WTC11 (cell line): Measurements from ENCODE around the gene ARSJ. TPM values are rescaled to one million over a fixed set of nuclear protein-coding genes. Genes with fewer than 3 reads are reported as not detected.

Experiments
- ATAC-seq: fragments of 200-7000 bp; cut with Tn5 transposase; 2 replicates; pipeline ENCODE4 v1.10.0; 2021; ENCODE audit warnings: mild to moderate bottlenecking, moderate library complexity
- CTCF ChIA-PET: fragments of 300-600 bp; sonication (Branson Sonifier 250); formaldehyde crosslinking; loops from one replicate; lab custom pipeline; 2021; ENCODE audit warnings: antibody characterized with exemption; lab: Charles Lee
- POLR2A ChIA-PET: fragments of 350-600 bp; sonication (Branson Sonifier 250); formaldehyde crosslinking; loops from one replicate; lab custom pipeline; 2021; ENCODE audit warnings: antibody characterized with exemption; lab: Charles Lee
- DNase-seq: peaks from one replicate; pipeline ENCODE4 v3.0.0; 2021; ENCODE audit warnings: low spot score
- H3K27ac Mint-ChIP-seq: 2 replicates; pipeline ENCODE4 v1.8.0; 2021; ENCODE audit warnings: mixed read lengths
- H3K27me3 Mint-ChIP-seq: 2 replicates; pipeline ENCODE4 v1.8.0; 2021; ENCODE audit warnings: low read depth, mild to moderate bottlenecking, moderate library complexity, mixed read lengths
- H3K36me3 Mint-ChIP-seq: 2 replicates; pipeline ENCODE4 v1.8.0; 2021; ENCODE audit warnings: mixed read lengths
- H3K4me1 Mint-ChIP-seq: 2 replicates; pipeline ENCODE4 v1.8.0; 2022; ENCODE audit warnings: mixed read lengths
- H3K4me3 Mint-ChIP-seq: 2 replicates; pipeline ENCODE4 v1.8.0; 2021; ENCODE audit warnings: mild to moderate bottlenecking, moderate library complexity, mixed read lengths
- H3K9me3 Mint-ChIP-seq: 2 replicates; pipeline ENCODE4 v1.8.0; 2021; ENCODE audit warnings: mixed read lengths
- AFF4 ChIP-seq: sonication (generic); formaldehyde crosslinking; IDR thresholded peaks from 2 replicates; pipeline ENCODE4 v1.8.1; 2023; ENCODE audit warnings: mild to moderate bottlenecking, missing genetic modification reagents, borderline replicate concordance
- ATF3 ChIP-seq: sonication (generic); formaldehyde crosslinking; conservative IDR thresholded peaks from 2 replicates; pipeline ENCODE4 v1.8.1; 2022; ENCODE audit warnings: mild to moderate bottlenecking, missing genetic modification reagents
- CREB1 ChIP-seq: sonication (generic); formaldehyde crosslinking; IDR thresholded peaks from 2 replicates; pipeline ENCODE4 v1.8.0; 2023; ENCODE audit warnings: mild to moderate bottlenecking, missing genetic modification reagents
- ELF4 ChIP-seq: sonication (generic); formaldehyde crosslinking; IDR thresholded peaks from 2 replicates; pipeline ENCODE4 v1.8.1; 2022; ENCODE audit warnings: low read depth, mild to moderate bottlenecking, moderate library complexity, missing genetic modification reagents
- ETV6 ChIP-seq: sonication (generic); formaldehyde crosslinking; IDR thresholded peaks from 2 replicates; pipeline ENCODE4 v1.8.1; 2022; ENCODE audit warnings: mild to moderate bottlenecking, missing genetic modification reagents
- GABPB1 ChIP-seq: sonication (generic); formaldehyde crosslinking; IDR thresholded peaks from 2 replicates; pipeline ENCODE4 v1.8.1; 2023; ENCODE audit warnings: mild to moderate bottlenecking, missing genetic modification reagents
- GTF2I ChIP-seq: fragments of 250-450 bp; sonication (Bioruptor Pico); conservative IDR thresholded peaks from 2 replicates; pipeline ENCODE4 v1.4.0; 2021; ENCODE audit warnings: mild to moderate bottlenecking
- HMGA2 ChIP-seq: fragments of 250-450 bp; sonication (Bioruptor Pico); IDR thresholded peaks from 2 replicates; pipeline ENCODE4 v1.4.0; 2021; ENCODE audit warnings: mild to moderate bottlenecking, moderate library complexity
- IRF1 ChIP-seq: sonication (generic); formaldehyde crosslinking; IDR thresholded peaks from 2 replicates; pipeline ENCODE4 v1.8.0; 2023; ENCODE audit warnings: missing genetic modification reagents
- IRF2 ChIP-seq: sonication (generic); formaldehyde crosslinking; IDR thresholded peaks from 2 replicates; pipeline ENCODE4 v1.8.0; 2022; ENCODE audit warnings: low read depth, missing genetic modification reagents, borderline replicate concordance
- JAZF1 ChIP-seq: fragments of 250-450 bp; sonication (Bioruptor Pico); IDR thresholded peaks from 2 replicates; pipeline ENCODE4 v1.9.0; 2021; ENCODE audit warnings: moderate library complexity, mild to moderate bottlenecking, inconsistent platforms
- JUN ChIP-seq: sonication (generic); formaldehyde crosslinking; IDR thresholded peaks from 2 replicates; pipeline ENCODE4 v1.8.0; 2023; ENCODE audit warnings: mild to moderate bottlenecking, missing genetic modification reagents
- MYBL2 ChIP-seq: sonication (generic); formaldehyde crosslinking; IDR thresholded peaks from 2 replicates; pipeline ENCODE4 v1.8.1; 2023; ENCODE audit warnings: mild to moderate bottlenecking, moderate library complexity, missing genetic modification reagents
- NR2C2 ChIP-seq: sonication (generic); formaldehyde crosslinking; IDR thresholded peaks from 2 replicates; pipeline ENCODE4 v1.8.0; 2022; ENCODE audit warnings: mild to moderate bottlenecking, missing genetic modification reagents
- OVOL2 ChIP-seq: fragments of 250-450 bp; sonication (Bioruptor Pico); IDR thresholded peaks from 2 replicates; pipeline ENCODE4 v1.9.0; 2021; ENCODE audit warnings: mild to moderate bottlenecking, borderline replicate concordance
- TEAD4 ChIP-seq: sonication (generic); formaldehyde crosslinking; IDR thresholded peaks from 2 replicates; pipeline ENCODE4 v1.8.0; 2022; ENCODE audit warnings: mild to moderate bottlenecking, missing genetic modification reagents
- ZMAT4 ChIP-seq: fragments of 250-450 bp; sonication (Bioruptor Pico); IDR thresholded peaks from 2 replicates; pipeline ENCODE4 v1.9.0; 2021; ENCODE audit warnings: mild to moderate bottlenecking
- ZNF138 ChIP-seq: sonication (generic); formaldehyde crosslinking; conservative IDR thresholded peaks from 2 replicates; pipeline ENCODE4 v1.8.1; 2022; ENCODE audit warnings: mild to moderate bottlenecking, moderate library complexity, missing genetic modification reagents
- ZNF232 ChIP-seq: sonication (generic); formaldehyde crosslinking; IDR thresholded peaks from 2 replicates; pipeline ENCODE4 v1.8.0; 2022; ENCODE audit warnings: mild to moderate bottlenecking, missing genetic modification reagents
- ZNF281 ChIP-seq: sonication (generic); formaldehyde crosslinking; IDR thresholded peaks from 2 replicates; pipeline ENCODE4 v1.8.0; 2023; ENCODE audit warnings: mild to moderate bottlenecking, missing genetic modification reagents
- ZNF425 ChIP-seq: fragments of 250-450 bp; sonication (Bioruptor Pico); conservative IDR thresholded peaks from 2 replicates; pipeline ENCODE4 v1.9.0; 2021; ENCODE audit warnings: mild to moderate bottlenecking
- ZNF671 ChIP-seq: fragments of 250-450 bp; sonication (Bioruptor Pico); IDR thresholded peaks from 2 replicates; pipeline ENCODE4 v1.8.0; 2021; ENCODE audit warnings: mild to moderate bottlenecking
- total RNA-seq: library from RNA; stranded (reverse); gene quantifications from 3 replicates; pipeline ENCODE4 v1.2.3, GENCODE V29; 2021
- TF ChIP-seq, protein P1 (sequence below): sonication (generic); formaldehyde crosslinking; IDR thresholded peaks from 2 replicates; pipeline ENCODE4 v1.8.1; 2023; ENCODE audit warnings: mild to moderate bottlenecking, missing genetic modification reagents
- TF ChIP-seq, protein P2 (sequence below): sonication (generic); formaldehyde crosslinking; IDR thresholded peaks from 2 replicates; pipeline ENCODE4 v1.8.0; 2022; ENCODE audit warnings: mild to moderate bottlenecking, missing genetic modification reagents

The ARSJ gene
- total RNA-seq, 1 experiment from 2014 or later, result 6.6 TPM

- CTCF ChIA-PET, result no interaction called here
- Mint-ChIP-seq H3K4me1 (peaks cover 22% of the 10 kb centered on the region), H3K27ac (no peak overlapping the region), H3K27me3 (no peaks in the 10 kb centered on the region), H3K4me3 (no peak overlapping the region), H3K9me3 (peaks cover under 1% of the 10 kb centered on the region; the same call in 1 of the 2 replicates), H3K36me3 (no peaks in the 10 kb centered on the region; the same call in 1 of the 2 replicates)
- TF ChIP-seq ATF3 (CRISPR knock-in tag), result no peak
- TF ChIP-seq NR2C2, result no peak
- no peak for TF ChIP-seq GTF2I
- no peak for TF ChIP-seq ZNF138
- TF ChIP-seq CREB1 (CRISPR knock-in tag), result no peak
- no peak for TF ChIP-seq ZNF232 (CRISPR knock-in tag)
- no peak for TF ChIP-seq HMGA2 (CRISPR knock-in tag)
- TF ChIP-seq ZNF281, result no peak
- TF ChIP-seq GABPB1 (CRISPR knock-in tag), result no peak
- no peak for TF ChIP-seq TEAD4 (CRISPR knock-in tag)
- TF ChIP-seq OVOL2 (CRISPR knock-in tag), result no peak
- TF ChIP-seq ELF4 (CRISPR knock-in tag), result no peak
- no peak for TF ChIP-seq ETV6
- TF ChIP-seq JUN (CRISPR knock-in tag), result no peak
- no peak for TF ChIP-seq MYBL2
- no peak for TF ChIP-seq ZNF425 (CRISPR knock-in tag)
- TF ChIP-seq AFF4 (CRISPR knock-in tag), result no peak
- DNase-seq (no peak), ATAC-seq (no peak)
- POLR2A ChIA-PET, result no interaction called here
Observed at GRCh38 chr4:113957956-113958355, 21.5 kb downstream of the ARSJ start.

- peaks cover 16% of the 10 kb centered on the region for H3K4me1 Mint-ChIP-seq
- no peaks in the 10 kb centered on the region for H3K9me3 Mint-ChIP-seq
- DNase-seq (no peak), ATAC-seq (no peak)
- no peak overlapping the region for H3K27ac Mint-ChIP-seq
- H3K36me3 Mint-ChIP-seq, result no peaks in the 10 kb centered on the region
- H3K4me3 Mint-ChIP-seq, result no peak overlapping the region
- ChIA-PET CTCF (no interaction called here), POLR2A (no interaction called here)
- no peaks in the 10 kb centered on the region for H3K27me3 Mint-ChIP-seq
- no peak for TF ChIP-seq ZNF232 (CRISPR knock-in tag)
- no peak for TF ChIP-seq IRF2 (CRISPR knock-in tag)
- no peak for TF ChIP-seq IRF1 (CRISPR knock-in tag)
- no peak for TF ChIP-seq ZMAT4 (CRISPR knock-in tag)
- TF ChIP-seq, protein P1, sequence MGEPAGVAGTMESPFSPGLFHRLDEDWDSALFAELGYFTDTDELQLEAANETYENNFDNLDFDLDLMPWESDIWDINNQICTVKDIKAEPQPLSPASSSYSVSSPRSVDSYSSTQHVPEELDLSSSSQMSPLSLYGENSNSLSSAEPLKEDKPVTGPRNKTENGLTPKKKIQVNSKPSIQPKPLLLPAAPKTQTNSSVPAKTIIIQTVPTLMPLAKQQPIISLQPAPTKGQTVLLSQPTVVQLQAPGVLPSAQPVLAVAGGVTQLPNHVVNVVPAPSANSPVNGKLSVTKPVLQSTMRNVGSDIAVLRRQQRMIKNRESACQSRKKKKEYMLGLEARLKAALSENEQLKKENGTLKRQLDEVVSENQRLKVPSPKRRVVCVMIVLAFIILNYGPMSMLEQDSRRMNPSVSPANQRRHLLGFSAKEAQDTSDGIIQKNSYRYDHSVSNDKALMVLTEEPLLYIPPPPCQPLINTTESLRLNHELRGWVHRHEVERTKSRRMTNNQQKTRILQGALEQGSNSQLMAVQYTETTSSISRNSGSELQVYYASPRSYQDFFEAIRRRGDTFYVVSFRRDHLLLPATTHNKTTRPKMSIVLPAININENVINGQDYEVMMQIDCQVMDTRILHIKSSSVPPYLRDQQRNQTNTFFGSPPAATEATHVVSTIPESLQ (CRISPR knock-in tag), result no peak
- no peak for TF ChIP-seq GTF2I
- TF ChIP-seq, protein P2, sequence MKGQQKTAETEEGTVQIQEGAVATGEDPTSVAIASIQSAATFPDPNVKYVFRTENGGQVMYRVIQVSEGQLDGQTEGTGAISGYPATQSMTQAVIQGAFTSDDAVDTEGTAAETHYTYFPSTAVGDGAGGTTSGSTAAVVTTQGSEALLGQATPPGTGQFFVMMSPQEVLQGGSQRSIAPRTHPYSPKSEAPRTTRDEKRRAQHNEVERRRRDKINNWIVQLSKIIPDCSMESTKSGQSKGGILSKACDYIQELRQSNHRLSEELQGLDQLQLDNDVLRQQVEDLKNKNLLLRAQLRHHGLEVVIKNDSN (CRISPR knock-in tag), result no peak
- TF ChIP-seq JAZF1, result no peak
- no peak for TF ChIP-seq ZNF671 (CRISPR knock-in tag)
Observed at GRCh38 chr4:113955948-113956347, 23.5 kb downstream of the ARSJ start.
